HUES6 (cell line): ENCODE results near the gene SPATA9.
"Not testable (repeated sequence)": the region's sequence is repeated elsewhere in the genome, so short reads cannot be mapped to it uniquely, and the experiment has no call there.

ENCODE experiments used
- H3K27ac ChIP-seq: 2 replicates; pipeline ENCODE4 v1.7.0; 2013; ENCODE audit warnings: low read depth, mild to moderate bottlenecking, low read length, inconsistent platforms
- H3K27me3 ChIP-seq: 2 replicates; pipeline ENCODE4 v1.6.1; 2013; ENCODE audit warnings: low read length; ENCODE audit not compliant: control insufficient read depth, insufficient read depth
- H3K36me3 ChIP-seq: 2 replicates; pipeline ENCODE4 v1.6.1; 2013; ENCODE audit warnings: low read length; ENCODE audit not compliant: control insufficient read depth, insufficient read depth
- H3K4me1 ChIP-seq: 2 replicates; pipeline ENCODE4 v1.6.1; 2013; ENCODE audit warnings: low read length; ENCODE audit not compliant: control insufficient read depth, insufficient read depth
- H3K4me3 ChIP-seq: 2 replicates; pipeline ENCODE4 v1.5.1; 2013; ENCODE audit warnings: low read depth, low read length
- H3K9ac ChIP-seq: one replicate; pipeline ENCODE4 v1.6.1; 2013; ENCODE audit warnings: mild to moderate bottlenecking, low read length
- H3K9me3 ChIP-seq: 2 replicates; pipeline ENCODE4 v1.6.1; 2013; ENCODE audit warnings: low read depth, low read length; ENCODE audit not compliant: control insufficient read depth, insufficient read depth

Gene SPATA9

DNA sequence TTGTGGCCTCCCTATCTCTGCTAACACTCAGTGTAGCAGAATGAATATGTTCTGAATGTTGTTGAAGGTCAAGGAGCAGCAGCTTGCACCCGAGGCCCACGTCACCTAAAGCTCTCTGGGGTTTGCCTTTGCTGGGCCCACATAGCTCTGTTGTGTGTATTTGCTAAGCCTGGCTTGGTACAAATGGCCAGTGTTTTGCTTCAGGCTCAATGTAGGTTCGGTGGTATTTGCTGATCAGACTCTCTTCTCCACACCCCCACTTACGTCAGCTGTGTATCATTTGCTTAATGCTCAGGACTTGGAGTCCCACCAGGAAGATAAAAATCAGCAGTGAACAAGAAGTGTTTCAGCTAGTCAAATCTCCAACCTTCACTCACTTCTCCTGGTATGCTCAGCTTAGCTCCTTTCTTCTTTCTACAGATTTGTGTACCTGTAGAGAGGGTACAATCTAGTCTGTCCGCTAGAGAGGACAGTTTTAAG, 41.0 kb downstream of the SPATA9 start:
- Histone ChIP-seq H3K27ac (no peak overlapping the region), H3K9ac (no peak overlapping the region), H3K4me3 (no peak overlapping the region), H3K9me3 (no peaks in the 10 kb centered on the region), H3K27me3 (no peaks in the 10 kb centered on the region), H3K4me1 (no peaks in the 10 kb centered on the region), H3K36me3 (no peaks in the 10 kb centered on the region)

DNA sequence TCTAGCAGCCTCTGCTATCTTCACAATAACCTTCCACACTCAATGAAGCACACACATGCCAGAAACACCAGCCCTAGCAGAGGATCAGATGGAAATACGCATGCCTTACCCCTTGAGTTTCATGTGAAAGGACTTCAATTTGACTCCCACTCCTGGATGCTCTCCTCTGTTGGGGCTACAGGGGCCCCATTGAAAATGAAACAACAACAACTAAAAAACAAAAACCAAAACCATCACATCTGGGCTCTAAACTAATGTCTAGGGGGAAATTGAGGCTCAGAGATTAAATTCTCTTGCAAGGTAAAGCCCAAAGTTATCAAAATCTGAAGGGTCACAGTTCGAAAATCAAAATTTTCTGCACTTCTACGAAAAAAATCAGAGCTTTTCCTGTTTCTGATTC, 44.2 kb downstream of the SPATA9 start:
- Histone ChIP-seq H3K9me3 (no peaks in the 10 kb centered on the region), H3K27ac (no peak overlapping the region), H3K27me3 (no peaks in the 10 kb centered on the region), H3K9ac (no peak overlapping the region), H3K4me1 (no peaks in the 10 kb centered on the region), H3K36me3 (no peaks in the 10 kb centered on the region), H3K4me3 (no peak overlapping the region)

DNA sequence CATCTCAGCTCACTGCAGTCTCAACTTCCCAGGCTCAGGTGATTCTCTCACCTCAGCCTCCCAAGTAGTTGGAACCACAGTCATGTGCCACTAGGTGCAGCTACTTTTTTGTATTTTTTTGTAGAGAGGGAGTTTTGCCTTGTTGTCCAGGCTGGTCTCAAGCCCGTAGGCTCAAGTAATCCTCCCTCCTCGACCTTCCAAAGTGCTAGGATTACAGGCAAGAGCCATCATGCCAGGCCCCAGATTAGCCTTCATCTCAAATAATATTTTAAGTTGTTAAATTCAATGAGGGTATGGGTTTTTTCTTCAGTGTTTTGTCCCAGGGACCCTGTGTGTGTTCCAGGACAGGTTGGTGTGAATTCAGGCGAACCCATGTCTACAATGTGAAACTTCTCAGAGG, 48.7 kb downstream of the SPATA9 start:
- H3K36me3 ChIP-seq, result no peaks in the 10 kb centered on the region
- no peak overlapping the region for H3K27ac ChIP-seq
- H3K4me3 ChIP-seq, result no peak overlapping the region
- H3K27me3 ChIP-seq, result no peaks in the 10 kb centered on the region
- H3K9ac ChIP-seq, result no peak overlapping the region
- 0 out of 2 replicates have a peak, but pooled peaks cover 3% of the 10 kb centered on the region for H3K4me1 ChIP-seq
- peaks cover 9% of the 10 kb centered on the region for H3K9me3 ChIP-seq

DNA sequence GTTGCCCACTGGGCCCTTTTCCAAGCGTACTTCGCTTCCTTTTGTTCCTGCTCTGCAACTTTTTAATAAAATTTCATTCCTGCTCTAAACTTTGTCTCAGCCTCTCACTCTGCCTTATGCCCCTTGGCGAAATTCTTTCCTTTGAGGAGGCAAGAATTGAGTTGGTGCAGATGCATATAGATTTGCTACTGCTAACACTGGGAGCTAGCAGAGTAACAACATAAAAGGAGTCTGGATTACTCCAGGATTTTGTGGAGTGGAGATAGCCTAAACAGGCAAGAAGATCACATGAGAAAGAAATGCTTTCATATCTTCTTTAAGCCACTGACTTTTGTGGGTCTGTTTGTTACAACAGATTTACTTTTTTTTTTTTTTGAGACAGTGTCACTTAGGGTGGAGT, 49.1 kb downstream of the SPATA9 start:
- 0 out of 2 replicates have a peak, but pooled peaks cover 3% of the 10 kb centered on the region for H3K4me1 ChIP-seq
- no peak overlapping the region for H3K4me3 ChIP-seq
- peaks cover 13% of the 10 kb centered on the region for H3K9me3 ChIP-seq
- no peaks in the 10 kb centered on the region for H3K27me3 ChIP-seq
- H3K27ac ChIP-seq, result no peak overlapping the region
- H3K9ac ChIP-seq, result no peak overlapping the region
- H3K36me3 ChIP-seq, result no peaks in the 10 kb centered on the region

DNA sequence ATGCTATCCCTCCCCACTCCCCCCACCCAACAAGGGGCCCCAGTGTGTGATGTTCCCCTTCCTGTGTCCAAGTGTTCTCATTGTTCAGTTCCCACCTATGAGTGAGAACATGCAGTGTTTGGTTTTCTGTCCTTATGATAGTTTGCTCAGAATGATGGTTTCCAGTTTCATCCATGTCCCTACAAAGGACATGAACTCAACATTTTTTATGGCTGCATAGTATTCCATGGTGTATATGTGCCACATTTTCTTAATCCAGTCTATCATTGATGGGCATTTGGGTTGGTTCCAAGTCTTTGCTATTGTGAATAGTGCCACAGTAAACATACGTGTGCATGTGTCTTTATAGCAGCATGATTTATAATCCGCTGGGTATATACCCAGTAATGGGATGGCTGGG, 49.8 kb downstream of the SPATA9 start:
- H3K9ac ChIP-seq, H3K4me3 ChIP-seq, H3K36me3 ChIP-seq: not testable (repeated sequence)

DNA sequence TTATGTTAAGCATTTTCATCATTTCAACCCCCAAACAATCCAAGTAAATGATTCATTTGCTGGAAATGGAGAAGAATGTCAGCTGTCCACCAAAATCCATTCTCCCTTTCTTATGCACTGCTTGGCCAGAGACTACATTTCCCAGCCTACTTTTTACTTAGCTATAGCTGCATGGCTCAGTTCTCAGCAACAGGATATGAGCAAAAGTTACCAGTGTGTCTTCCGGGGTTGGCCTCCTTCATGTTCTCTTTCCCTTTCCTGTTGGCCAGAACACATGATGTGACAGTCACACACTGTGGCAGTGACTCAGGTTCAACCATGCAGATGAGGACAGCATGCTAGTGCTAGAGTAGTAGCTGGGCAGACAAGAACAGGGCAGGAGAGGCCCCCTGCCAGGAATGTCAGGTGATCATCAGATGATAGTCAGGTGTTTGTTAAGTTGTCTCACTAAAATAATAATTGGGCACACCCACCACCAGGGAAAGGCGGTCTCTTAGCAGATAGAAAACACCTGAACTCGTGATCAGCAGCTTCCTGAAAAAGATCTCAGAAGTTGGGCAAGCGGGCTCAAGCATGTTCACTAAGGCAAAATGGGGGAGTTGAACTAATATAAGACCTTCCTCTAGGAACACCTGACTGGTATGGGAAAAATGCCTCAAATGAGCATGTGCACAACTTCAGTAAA, 50.7 kb downstream of the SPATA9 start:
- no peak overlapping the region for H3K27ac ChIP-seq
- H3K9ac ChIP-seq, result no peak overlapping the region
- H3K4me3 ChIP-seq, result no peak overlapping the region

More for the DNA sequence above, 49.8 kb downstream of the SPATA9 start:
- H3K27ac ChIP-seq, H3K4me1 ChIP-seq, H3K27me3 ChIP-seq: not testable (repeated sequence)
- H3K9me3 ChIP-seq, result peaks cover 20% of the 10 kb centered on the region

DNA sequence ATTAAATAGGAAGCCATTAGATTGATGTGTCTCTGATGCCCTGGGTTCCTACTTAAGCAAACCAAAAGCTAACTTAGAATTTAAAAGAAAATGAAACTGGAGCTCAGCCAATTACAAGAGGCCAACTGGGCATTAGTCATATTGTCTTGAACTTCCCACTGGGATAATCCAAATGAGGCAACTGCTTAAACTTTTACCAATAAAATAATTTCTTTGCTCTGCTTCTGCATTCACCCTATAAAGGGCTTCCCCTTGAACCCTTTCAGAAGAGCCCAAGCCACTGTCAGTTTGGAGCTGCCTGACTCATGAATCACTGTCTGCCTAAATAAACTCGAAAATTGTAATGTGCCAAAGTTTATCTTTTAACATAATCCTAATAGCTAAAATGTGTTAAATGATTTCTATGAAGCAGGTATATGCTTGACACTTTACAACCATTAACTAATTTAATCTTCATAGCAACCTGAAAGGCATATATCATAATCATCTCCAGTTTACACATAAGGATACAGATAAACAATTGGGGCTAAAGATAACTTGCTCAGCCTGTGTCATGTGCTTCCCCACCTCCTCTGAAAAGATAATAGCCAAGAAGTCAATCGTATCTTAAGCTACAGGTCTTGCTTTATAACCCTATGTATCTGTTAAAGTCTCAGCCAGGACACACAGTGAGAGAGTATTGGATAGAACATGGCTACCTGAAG, 51.4 kb downstream of the SPATA9 start:
- Histone ChIP-seq H3K9me3 (peaks cover 26% of the 10 kb centered on the region), H3K27me3 (no peaks in the 10 kb centered on the region), H3K4me3 (no peak overlapping the region), H3K9ac (no peak overlapping the region), H3K4me1 (0 out of 2 replicates have a peak, but pooled peaks cover 3% of the 10 kb centered on the region), H3K27ac (no peak overlapping the region), H3K36me3 (no peaks in the 10 kb centered on the region)

More for the DNA sequence above, 50.7 kb downstream of the SPATA9 start:
- Histone ChIP-seq H3K4me1 (0 out of 2 replicates have a peak, but pooled peaks cover 3% of the 10 kb centered on the region), H3K36me3 (no peaks in the 10 kb centered on the region), H3K9me3 (peaks cover 26% of the 10 kb centered on the region), H3K27me3 (no peaks in the 10 kb centered on the region)

DNA sequence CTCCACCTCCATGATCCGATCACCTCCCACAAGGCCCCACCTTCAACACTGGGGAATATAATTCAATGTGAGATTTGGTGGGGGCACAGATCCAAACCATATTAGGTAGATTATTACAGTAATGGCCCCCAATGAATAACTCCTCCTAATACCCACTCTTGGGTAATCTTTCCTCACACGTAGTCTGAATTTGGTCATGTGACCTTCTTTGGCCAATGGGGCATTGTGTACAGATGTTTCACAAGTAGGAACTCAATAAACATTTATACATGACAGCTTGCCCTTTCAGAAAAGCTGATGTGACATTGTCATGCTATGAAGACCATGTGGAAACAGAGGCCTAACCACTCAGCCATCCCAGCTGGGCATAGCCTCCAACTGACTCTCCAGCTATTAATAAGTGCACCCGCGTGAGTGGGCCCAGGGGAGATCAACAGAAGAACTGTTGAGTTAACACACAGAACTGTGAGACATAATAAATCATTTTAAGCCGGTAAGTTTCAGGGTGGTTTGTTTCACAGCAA, 52.3 kb downstream of the SPATA9 start:
- Histone ChIP-seq H3K9me3 (peaks cover 26% of the 10 kb centered on the region), H3K9ac (no peak overlapping the region), H3K27ac (no peak overlapping the region), H3K4me1 (0 out of 2 replicates have a peak, but pooled peaks cover 3% of the 10 kb centered on the region), H3K36me3 (no peaks in the 10 kb centered on the region), H3K4me3 (no peak overlapping the region), H3K27me3 (no peaks in the 10 kb centered on the region)

DNA sequence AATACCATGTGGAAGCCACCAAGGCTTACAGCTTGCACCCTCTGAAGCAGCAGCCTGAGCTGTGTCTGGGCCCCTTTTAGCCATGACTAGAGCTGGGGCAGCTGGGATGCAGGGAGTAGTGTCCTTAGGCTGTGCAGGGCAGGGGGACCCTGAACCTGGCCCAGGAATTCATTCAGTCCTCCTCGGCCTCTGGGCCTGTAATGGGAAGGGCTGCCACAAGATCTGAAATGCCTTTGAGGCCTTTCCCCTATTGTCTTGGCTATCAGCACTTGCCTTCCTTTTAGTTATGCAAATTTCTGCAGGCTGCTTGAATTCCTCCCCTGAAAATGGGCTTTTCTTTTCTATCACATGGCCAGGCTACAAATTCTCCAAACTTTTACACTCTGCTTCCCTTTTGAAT, 53.9 kb downstream of the SPATA9 start:
- H3K27ac ChIP-seq, result no peak overlapping the region
- H3K4me1 ChIP-seq, result 0 out of 2 replicates have a peak, but pooled peaks cover 3% of the 10 kb centered on the region
- no peak overlapping the region for H3K9ac ChIP-seq

DNA sequence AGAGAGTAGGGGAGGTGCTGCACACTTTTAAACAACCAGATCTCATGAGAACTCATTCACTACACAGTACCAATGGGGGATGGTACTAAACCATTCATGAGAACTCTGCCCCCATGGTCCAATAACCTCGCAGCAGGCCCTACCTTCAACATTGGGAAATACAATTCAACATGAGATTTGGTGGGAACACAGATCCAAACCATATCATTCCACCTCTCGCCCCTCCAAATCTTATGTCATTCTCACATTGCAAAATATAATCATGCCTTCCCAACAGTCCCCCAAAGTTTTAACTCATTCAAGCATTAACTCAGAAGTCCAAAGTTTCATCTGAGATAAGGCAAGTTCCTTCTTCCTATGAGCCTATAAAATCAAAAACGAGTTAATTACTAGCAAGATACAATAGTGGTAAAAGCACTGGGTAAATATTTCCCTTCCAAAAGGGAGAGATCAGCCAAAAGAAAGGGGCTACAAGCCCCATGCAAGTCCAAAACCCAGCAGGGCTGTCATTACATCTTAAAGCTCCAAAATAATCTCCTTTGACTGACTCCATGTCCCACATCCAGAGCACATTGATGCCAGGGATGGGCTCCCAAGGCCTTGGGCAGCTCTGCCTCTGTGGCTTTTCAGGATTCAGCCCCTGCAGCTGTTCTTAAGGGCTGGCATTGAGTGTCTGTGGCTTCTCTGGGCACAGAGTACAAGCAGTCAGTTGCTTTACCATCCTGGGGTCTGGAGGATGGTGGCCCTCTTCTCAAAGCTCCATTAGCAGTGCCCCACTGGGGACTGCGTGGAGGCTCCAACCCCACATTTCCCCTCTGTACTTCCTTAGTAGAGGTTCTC, 54.6 kb downstream of the SPATA9 start:
- 0 out of 2 replicates have a peak, but pooled peaks cover 3% of the 10 kb centered on the region for H3K4me1 ChIP-seq
- no peaks in the 10 kb centered on the region for H3K36me3 ChIP-seq
- H3K4me3 ChIP-seq, result no peak overlapping the region
- no peak overlapping the region for H3K9ac ChIP-seq
- peaks cover 8% of the 10 kb centered on the region for H3K27me3 ChIP-seq
- no peak overlapping the region for H3K27ac ChIP-seq
- peaks cover 26% of the 10 kb centered on the region for H3K9me3 ChIP-seq

More for the DNA sequence above, 53.9 kb downstream of the SPATA9 start:
- peaks cover under 1% of the 10 kb centered on the region; the same call in 1 of the 2 replicates for H3K27me3 ChIP-seq
- H3K9me3 ChIP-seq, result peaks cover 26% of the 10 kb centered on the region
- H3K4me3 ChIP-seq, result no peak overlapping the region
- H3K36me3 ChIP-seq, result no peaks in the 10 kb centered on the region
